GM21737 (cell line): ENCODE data around the gene KCNA2.

Source experiments
- ATAC-seq: cut with Tn5 transposase; IDR thresholded peaks from one replicate; pipeline ENCODE4 v1.9.1; 2021; ENCODE audit warnings: mild to moderate bottlenecking, moderate library complexity; ENCODE audit not compliant: unreplicated experiment

The KCNA2 gene

DNA sequence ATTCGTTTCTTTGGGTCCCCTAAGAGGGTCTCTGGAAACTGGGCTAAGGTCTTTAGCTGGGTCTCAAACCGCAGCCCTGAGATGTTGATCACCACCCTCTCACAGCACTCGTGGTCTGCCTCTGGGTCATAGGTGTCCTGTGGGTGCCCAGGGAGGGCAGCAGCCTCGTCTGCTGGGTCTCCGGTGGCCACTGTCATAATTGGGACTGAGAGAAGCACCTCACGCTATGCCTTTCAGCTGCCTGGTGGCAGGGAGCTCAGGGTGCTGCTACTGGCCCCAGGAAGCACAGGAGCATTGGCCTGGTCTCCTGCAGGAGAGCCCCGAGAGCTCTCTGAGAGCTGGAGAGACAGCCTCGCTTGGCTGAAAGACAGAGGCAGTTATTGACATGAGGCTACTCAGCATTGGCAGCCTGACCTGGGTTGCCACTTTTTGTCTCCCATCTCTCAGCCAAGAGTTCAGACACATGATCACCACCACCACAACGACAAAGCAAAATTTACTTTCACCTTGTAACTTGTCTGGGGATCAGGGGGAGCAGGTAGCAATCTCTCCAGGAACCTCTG, 1.5 kb downstream of the KCNA2 start:
- ATAC-seq, result no peak

GRCh38 chr1:110603058-110603457, 3.1 kb downstream of the KCNA2 start:
- ATAC-seq, result no peak

DNA sequence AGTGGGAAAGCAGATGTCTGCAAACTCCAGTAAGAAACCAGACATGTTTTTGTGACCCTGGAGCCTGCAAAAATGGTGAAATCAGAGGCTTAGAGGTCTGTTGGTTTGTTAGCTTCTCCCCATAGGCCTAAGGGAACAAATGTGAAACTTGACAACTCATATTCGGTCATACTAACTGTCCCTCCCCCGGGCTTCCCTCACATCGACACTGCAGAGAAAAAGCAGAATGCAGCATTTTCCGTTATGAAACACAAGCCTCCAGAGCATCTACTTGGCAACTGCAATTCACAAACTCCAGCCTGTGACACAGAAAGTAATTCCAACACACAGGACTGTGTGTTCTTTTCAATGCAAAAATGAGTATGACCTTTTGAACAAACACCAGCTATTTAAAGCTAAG, 3.7 kb downstream of the KCNA2 start:
- ATAC-seq, result no peak

DNA sequence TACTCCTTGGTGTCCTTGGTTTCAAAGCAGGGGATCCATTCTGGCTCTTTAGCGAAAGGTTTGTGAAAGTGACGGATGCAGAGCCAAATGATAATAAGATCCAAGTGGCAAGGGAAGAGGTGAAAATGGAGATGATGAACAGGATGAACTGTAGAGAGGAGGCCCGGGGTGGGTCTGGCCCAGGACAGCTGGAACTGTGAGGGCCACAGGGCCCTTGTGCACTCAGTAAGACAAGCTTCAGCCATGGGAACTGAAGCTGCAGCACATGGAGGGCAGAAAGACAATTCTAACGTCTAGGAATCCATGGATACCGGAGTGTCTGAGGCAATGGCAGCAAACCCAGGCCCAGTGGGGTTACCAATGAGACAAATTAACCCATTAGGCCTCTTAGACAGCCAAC, 4.8 kb downstream of the KCNA2 start:
- ATAC-seq, result no peak

DNA sequence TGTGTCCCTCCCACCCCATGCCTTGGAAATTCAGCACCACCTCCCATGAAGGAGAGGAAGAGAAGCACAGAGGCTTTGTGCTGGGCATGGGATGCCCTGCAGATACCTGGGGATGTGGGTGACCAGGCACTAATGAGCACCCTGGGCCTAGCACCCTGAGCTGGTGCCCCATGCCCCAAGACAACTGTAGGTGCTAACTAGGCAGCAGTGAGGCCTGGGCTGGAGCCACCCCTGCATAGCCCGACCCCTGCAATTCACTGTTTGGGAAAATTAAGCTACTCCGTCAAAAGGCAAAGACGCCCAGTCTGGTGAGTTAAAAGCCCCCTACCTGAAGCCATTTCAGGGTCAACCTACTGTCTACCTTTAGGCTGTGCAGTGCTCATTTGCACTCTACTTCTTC, 5.4 kb downstream of the KCNA2 start:
- no peak for ATAC-seq

DNA sequence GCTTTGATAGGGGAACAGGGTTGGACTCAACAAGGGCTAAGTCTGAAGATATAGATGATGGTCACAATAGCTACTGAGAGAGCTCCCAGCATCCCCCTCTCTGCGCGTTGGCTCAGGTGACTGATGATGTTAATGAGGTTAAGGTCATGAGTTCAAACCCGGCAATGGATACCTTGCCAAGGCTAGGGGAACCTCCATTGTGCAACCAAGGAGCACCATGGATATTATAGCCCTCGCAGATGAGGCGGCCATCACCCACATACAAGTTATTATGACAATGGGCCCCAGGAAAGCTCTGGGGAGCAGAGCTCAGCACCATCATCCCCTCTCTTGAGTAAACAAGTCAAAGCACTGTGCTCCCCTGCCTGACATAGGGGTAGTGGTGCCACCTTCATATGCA, 8.2 kb downstream of the KCNA2 start:
- no peak for ATAC-seq

DNA sequence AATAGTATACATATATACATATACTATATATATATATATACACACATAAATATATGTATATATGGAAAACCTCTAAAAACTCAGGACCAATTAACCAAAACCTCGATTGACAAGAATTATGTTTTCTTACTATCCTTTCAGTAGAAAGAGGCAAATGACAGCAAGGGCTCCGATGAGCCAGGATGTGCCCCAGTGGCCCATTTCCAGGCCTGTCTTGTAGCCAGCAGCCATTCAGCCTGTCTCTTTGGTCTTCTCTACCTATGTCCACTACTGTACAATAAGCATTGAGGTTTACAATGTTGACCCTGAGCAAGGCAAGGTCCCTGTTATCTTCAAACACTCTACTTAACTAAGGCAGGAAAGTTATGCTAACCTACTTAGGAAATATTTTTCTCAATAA, 9.8 kb downstream of the KCNA2 start:
- ATAC-seq, result no peak

DNA sequence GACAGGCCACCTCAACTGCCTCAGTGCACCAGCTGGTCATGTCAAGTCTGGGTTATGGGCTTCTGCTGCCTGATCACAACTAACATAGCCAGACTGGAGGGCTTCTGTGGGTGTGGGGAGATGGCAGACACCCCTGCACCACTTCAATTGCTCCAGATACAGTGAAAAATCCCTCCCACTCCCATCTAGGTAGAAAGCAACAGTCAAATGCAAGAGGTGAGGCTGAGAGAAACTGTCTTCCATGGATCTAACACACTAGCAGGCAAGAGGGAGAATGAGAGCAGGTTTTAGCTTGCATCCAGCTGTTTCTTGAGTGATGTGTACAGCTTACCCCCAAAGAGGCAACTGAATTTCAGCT, 10.8 kb downstream of the KCNA2 start:
- ATAC-seq, result no peak

DNA sequence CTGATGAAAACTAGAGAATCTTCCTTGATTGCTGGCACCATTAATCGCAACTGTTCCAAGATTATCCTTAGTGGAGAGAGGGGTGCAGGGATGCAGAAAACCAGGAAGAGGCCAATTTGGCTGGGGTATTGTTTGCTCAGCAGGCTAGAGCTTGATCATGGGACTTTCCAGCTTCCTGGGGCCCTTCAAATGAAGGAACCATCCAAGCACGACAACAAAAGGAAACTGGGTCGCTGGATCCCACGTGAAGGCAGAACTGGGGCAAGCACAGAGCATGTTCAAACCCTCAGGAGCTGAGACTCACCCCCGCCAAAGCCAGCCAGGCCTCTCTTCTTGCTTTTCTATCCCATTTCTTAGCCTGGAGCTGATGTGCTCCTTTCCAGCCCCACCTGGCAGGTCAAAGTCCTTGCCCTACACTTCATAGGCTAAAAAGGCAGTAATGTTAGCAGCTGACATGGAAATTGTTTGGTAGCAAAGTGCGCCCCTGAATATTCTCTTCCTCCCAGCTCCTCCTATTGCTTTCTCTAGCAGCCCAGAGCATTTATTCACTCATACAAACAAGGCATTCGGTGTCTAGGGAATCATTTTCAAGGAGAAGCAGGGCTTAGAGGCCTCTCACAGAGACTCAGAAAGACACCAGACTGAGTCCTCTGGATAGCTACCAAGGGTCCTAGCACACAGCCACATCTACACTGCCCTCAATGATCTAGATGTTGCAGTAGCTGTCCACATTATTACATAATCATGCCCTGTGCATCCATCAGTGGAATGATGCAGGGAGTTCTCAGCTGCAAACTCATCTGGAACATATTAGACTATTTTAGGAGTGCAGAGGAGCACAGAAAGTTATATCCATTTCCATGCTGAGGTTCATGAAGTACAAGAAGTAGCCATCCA, 11.5 kb downstream of the KCNA2 start:
- no peak for ATAC-seq

- no peak for ATAC-seq
These were observed 12.3 kb downstream of the KCNA2 start for GRCh38 chr1:110593902-110594301.

- no peak for ATAC-seq
These were observed 14.2 kb downstream of the KCNA2 start for GRCh38 chr1:110591956-110592355.

GRCh38 chr1:110588991-110589390, 17.2 kb downstream of the KCNA2 start:
- no peak for ATAC-seq

GRCh38 chr1:110588486-110588885, 17.7 kb downstream of the KCNA2 start:
- no peak for ATAC-seq

DNA sequence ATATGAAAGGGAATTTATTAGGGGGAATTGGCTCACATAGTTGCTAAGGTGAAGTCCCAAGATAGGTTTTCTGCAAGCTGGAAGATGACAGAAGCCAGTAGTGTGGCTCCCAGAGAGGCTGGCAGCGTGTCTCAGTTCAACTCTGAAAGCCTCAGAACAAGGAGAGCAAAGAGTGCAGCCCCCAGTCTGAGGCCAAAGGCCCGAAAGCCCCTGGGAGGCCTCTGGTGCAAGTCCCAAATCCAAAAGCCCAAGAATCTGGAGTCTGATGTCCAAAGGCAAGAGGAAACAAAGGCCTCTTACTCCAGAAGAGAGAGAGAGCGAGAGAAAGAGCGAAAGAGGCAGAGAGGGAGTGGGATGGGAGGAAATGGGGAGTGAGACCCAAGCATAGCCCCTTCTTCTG, 18.3 kb downstream of the KCNA2 start:
- no peak for ATAC-seq

- no peak for ATAC-seq
These were observed 20.7 kb downstream of the KCNA2 start for GRCh38 chr1:110585481-110585880.

DNA sequence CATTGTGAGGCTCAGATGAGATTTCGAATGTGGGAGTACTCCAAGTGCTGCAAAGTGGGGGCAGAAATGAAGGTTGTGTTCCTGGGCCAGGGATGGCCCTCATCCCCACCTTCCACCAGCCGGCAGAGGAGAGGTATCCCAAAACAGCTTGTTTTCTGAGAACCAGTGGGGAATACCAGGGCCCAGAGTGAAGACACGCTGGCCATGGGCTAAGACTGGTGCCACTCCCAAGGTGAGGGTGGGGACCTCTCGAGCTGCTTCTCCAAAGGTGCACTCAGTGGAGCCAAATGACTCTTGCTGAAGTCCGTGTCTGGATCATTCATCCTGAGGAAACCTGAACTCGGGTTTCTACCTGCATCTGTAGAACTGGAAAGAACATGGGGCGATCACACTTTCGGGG, 22.1 kb downstream of the KCNA2 start:
- no peak for ATAC-seq

DNA sequence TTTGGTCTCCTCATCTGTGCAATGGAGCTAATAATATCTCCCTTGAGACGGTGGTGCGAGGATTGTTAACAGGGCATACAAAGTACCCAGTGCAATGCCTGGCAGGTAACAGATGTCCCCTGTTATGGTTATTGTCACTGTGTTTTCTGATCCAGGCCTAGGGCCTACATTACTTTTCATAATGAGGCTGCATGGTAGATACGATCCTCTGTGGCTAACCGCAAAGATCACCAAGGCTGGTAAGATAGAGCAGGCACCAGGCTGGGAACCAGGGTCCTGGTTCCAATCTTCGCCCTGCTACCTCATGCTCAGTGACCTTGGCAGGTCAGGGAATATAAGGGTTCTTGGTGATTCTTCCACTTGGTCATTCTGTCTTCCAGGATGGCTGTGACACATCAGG, 22.7 kb downstream of the KCNA2 start:
- ATAC-seq, result no peak

DNA sequence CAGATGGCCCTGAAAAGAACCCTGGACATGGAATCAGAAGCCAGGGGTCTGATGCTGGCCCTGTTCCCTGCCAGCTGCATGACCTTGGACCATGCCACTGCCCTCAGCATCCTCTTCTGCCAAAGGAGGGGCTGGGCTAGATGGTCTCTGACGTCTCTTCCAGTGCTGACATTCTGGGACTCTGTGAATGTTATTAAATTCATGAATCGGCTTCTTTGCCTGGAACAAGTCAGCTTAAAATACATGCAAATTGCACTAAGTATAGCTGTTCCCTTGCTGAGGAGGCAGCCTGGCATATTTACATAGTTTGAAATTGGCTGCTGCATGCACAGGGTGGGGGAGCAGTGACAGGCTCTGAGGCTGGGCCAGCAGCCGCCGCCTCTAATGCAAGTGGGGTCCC, 23.8 kb downstream of the KCNA2 start:
- no peak for ATAC-seq

GRCh38 chr1:110581682-110582145, 24.4 kb downstream of the KCNA2 start:
- ATAC-seq, result no peak

- ATAC-seq, result no peak
These were observed 25.9 kb downstream of the KCNA2 start for GRCh38 chr1:110580244-110580643.

GRCh38 chr1:110579460-110579859, 26.7 kb downstream of the KCNA2 start:
- no peak for ATAC-seq

GRCh38 chr1:110576441-110576840, 29.7 kb downstream of the KCNA2 start:
- no peak for ATAC-seq

GRCh38 chr1:110573314-110573713, 32.8 kb downstream of the KCNA2 start:
- no peak for ATAC-seq
